HepG2 (cell line): Measurements from ENCODE around the gene LDAH. TPM values are rescaled to one million over a fixed set of nuclear protein-coding genes. Genes with fewer than 3 reads are reported as not detected.
A peak's percentile ranks its signal among the peaks of the same experiment; 100 is the strongest.

Experiments
- CBX5 ChIP-seq: sonication (generic); formaldehyde crosslinking; IDR thresholded peaks from 2 replicates; pipeline ENCODE4 v1.4.0; 2020; ENCODE audit warnings: missing genetic modification reagents, borderline replicate concordance
- NR2F2 ChIP-seq: IDR thresholded peaks from 2 replicates; pipeline ENCODE4 v1.6.1; 2012; ENCODE audit warnings: low read depth, inconsistent platforms, borderline replicate concordance
- SATB2 ChIP-seq: sonication (generic); formaldehyde crosslinking; IDR thresholded peaks from 2 replicates; pipeline ENCODE4 v1.5.0; 2020; ENCODE audit warnings: missing genetic modification reagents
- SRY ChIP-seq: sonication (generic); formaldehyde crosslinking; IDR thresholded peaks from 2 replicates; pipeline ENCODE4 v1.8.0; 2022; ENCODE audit warnings: mild to moderate bottlenecking, missing genetic modification reagents
- ZNF34 ChIP-seq: sonication (generic); formaldehyde crosslinking; IDR thresholded peaks from 2 replicates; pipeline ENCODE4 v1.4.0; 2020; ENCODE audit warnings: mild to moderate bottlenecking, missing genetic modification reagents, borderline replicate concordance
- ZNF530 ChIP-seq: sonication (generic); formaldehyde crosslinking; IDR thresholded peaks from 2 replicates; pipeline ENCODE4 v1.5.0; 2020; ENCODE audit warnings: low read depth, mild to moderate bottlenecking, missing genetic modification reagents
- polyA plus RNA-seq, 8 experiments: library from polyadenylated mRNA; depleted of rRNA in 3 of 8; stranded (reverse) in 7 of 8; unstranded in 1 of 8; fragments of >200 nt; fragmentation: Illumina TruSeq in 4 of 8; extraction: Trizol in 4 of 8; gene quantifications; 2 replicates each; pipeline versions ENCODE4 v1.2.1 to v1.2.3, GENCODE V29; 2011 to 2016; ENCODE audit warnings: low read depth in 4 of 8, missing spikeins in 1 of 8, mixed read lengths in 1 of 8; ENCODE audit not compliant: insufficient read depth in 1 of 8
- total RNA-seq, 5 experiments: library from RNA; depleted of rRNA; stranded (reverse); fragments of >200 nt; fragmentation: Illumina TruSeq; extraction: Trizol; gene quantifications; 2 replicates each; pipeline ENCODE4 v1.2.3, GENCODE V29; 2016; ENCODE audit warnings: low read depth in 1 of 5
- TF ChIP-seq, protein P1 (sequence below), 2 experiments: fragments of 450-650 bp in 1 of 2; sonication (generic) in 1 of 2; formaldehyde crosslinking in 1 of 2; IDR thresholded peaks; 2 replicates each; pipeline versions ENCODE4 v1.6.1 to v1.8.0; 2016 to 2022; ENCODE audit warnings: antibody characterized with exemption in 1 of 2, mild to moderate bottlenecking in 1 of 2, missing genetic modification reagents in 1 of 2
- TF ChIP-seq, protein P2 (sequence below): sonication (generic); formaldehyde crosslinking; IDR thresholded peaks from 2 replicates; pipeline ENCODE4 v1.5.0; 2020; ENCODE audit warnings: missing genetic modification reagents
- TF ChIP-seq, protein P3 (sequence below): sonication (generic); formaldehyde crosslinking; IDR thresholded peaks from 2 replicates; pipeline ENCODE4 v1.4.0; 2020; ENCODE audit warnings: missing genetic modification reagents, mild to moderate bottlenecking, borderline replicate concordance
- TF ChIP-seq, protein P4 (sequence below): fragments of 450-650 bp; IDR thresholded peaks from 2 replicates; pipeline ENCODE4 v1.6.1; 2017; ENCODE audit warnings: mild to moderate bottlenecking
- TF ChIP-seq, protein P5 (sequence below): sonication (generic); formaldehyde crosslinking; IDR thresholded peaks from 2 replicates; pipeline ENCODE4 v1.4.0; 2020; ENCODE audit warnings: mild to moderate bottlenecking, missing genetic modification reagents

Gene LDAH
- total and polyA plus RNA-seq, 2 of the 13 experiments (the other 11 are each of a cell fraction or from before 2014, with no cell fraction given): 28.8 to 46.2 TPM

DNA sequence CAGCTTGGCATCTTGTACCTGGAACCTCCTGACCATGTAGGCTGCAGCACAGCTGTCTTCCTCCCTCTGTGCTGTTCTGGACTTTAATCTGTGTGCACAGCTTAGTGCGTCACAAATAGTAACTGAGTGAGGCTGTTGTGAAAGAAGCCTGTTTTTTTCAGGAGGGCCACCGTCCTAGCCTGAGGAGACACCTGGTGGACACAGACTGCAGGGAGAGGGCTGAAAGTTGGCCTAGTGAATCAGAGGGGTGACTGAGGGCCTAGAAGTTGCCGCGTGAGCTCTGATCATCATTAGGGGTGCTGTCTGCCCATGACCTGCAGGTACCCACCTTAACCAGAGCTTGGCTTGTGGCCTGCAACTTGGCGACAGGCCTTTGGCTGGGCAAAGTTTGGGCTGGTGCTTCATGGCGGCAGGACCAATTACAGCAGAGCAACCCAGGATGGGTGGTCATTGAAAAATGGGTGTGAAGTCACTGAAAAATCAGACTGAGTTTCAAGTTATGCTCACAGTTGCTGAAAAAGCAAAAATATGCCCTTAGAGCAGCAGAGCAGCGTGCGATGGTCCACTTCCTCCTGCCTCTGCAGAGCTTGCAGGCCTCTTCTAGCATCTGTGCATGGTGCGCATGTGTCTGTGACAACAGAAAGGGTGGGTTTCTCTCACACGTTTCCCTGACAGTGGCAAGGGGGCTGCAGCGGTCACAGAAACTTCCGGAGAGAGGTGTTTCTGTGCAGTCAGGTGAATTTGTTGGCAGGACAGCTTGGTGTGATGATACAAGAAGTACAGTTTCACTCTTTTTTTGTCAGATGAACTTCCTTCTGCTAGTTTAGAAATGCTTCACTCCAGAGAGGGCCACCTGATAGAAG is 146.3 kb downstream of the LDAH start (continued):
- TF ChIP-seq NR2F2: peak; percentile 68; the same call in 1 of the 2 replicates
- TF ChIP-seq, protein P1, sequence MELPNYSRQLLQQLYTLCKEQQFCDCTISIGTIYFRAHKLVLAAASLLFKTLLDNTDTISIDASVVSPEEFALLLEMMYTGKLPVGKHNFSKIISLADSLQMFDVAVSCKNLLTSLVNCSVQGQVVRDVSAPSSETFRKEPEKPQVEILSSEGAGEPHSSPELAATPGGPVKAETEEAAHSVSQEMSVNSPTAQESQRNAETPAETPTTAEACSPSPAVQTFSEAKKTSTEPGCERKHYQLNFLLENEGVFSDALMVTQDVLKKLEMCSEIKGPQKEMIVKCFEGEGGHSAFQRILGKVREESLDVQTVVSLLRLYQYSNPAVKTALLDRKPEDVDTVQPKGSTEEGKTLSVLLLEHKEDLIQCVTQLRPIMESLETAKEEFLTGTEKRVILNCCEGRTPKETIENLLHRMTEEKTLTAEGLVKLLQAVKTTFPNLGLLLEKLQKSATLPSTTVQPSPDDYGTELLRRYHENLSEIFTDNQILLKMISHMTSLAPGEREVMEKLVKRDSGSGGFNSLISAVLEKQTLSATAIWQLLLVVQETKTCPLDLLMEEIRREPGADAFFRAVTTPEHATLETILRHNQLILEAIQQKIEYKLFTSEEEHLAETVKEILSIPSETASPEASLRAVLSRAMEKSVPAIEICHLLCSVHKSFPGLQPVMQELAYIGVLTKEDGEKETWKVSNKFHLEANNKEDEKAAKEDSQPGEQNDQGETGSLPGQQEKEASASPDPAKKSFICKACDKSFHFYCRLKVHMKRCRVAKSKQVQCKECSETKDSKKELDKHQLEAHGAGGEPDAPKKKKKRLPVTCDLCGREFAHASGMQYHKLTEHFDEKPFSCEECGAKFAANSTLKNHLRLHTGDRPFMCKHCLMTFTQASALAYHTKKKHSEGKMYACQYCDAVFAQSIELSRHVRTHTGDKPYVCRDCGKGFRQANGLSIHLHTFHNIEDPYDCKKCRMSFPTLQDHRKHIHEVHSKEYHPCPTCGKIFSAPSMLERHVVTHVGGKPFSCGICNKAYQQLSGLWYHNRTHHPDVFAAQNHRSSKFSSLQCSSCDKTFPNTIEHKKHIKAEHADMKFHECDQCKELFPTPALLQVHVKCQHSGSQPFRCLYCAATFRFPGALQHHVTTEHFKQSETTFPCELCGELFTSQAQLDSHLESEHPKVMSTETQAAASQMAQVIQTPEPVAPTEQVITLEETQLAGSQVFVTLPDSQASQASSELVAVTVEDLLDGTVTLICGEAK (IDR thresholded peaks at IDR 0.05): no peak
- TF ChIP-seq, protein P1 (CRISPR knock-in tag; IDR thresholded peaks at IDR 0.05): peak; percentile 57
- TF ChIP-seq, protein P2, sequence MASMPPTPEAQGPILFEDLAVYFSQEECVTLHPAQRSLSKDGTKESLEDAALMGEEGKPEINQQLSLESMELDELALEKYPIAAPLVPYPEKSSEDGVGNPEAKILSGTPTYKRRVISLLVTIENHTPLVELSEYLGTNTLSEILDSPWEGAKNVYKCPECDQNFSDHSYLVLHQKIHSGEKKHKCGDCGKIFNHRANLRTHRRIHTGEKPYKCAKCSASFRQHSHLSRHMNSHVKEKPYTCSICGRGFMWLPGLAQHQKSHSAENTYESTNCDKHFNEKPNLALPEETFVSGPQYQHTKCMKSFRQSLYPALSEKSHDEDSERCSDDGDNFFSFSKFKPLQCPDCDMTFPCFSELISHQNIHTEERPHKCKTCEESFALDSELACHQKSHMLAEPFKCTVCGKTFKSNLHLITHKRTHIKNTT (CRISPR knock-in tag): no peak
- no peak for TF ChIP-seq ZNF530
- peak; percentile 81 for TF ChIP-seq CBX5 (CRISPR knock-in tag)
- peak; percentile 41; the same call in 1 of the 2 replicates for TF ChIP-seq SRY (CRISPR knock-in tag)
- TF ChIP-seq, protein P3, sequence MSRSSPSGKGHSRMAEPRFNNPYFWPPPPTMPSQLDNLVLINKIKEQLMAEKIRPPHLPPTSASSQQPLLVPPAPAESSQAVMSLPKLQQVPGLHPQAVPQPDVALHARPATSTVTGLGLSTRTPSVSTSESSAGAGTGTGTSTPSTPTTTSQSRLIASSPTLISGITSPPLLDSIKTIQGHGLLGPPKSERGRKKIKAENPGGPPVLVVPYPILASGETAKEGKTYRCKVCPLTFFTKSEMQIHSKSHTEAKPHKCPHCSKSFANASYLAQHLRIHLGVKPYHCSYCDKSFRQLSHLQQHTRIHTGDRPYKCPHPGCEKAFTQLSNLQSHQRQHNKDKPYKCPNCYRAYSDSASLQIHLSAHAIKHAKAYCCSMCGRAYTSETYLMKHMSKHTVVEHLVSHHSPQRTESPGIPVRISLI: peak; percentile 100
- TF ChIP-seq ZNF34 (CRISPR knock-in tag): peak; percentile 88
- TF ChIP-seq SATB2: no peak
- TF ChIP-seq, protein P4, sequence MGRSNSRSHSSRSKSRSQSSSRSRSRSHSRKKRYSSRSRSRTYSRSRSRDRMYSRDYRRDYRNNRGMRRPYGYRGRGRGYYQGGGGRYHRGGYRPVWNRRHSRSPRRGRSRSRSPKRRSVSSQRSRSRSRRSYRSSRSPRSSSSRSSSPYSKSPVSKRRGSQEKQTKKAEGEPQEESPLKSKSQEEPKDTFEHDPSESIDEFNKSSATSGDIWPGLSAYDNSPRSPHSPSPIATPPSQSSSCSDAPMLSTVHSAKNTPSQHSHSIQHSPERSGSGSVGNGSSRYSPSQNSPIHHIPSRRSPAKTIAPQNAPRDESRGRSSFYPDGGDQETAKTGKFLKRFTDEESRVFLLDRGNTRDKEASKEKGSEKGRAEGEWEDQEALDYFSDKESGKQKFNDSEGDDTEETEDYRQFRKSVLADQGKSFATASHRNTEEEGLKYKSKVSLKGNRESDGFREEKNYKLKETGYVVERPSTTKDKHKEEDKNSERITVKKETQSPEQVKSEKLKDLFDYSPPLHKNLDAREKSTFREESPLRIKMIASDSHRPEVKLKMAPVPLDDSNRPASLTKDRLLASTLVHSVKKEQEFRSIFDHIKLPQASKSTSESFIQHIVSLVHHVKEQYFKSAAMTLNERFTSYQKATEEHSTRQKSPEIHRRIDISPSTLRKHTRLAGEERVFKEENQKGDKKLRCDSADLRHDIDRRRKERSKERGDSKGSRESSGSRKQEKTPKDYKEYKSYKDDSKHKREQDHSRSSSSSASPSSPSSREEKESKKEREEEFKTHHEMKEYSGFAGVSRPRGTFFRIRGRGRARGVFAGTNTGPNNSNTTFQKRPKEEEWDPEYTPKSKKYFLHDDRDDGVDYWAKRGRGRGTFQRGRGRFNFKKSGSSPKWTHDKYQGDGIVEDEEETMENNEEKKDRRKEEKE: no peak
- TF ChIP-seq, protein P5, sequence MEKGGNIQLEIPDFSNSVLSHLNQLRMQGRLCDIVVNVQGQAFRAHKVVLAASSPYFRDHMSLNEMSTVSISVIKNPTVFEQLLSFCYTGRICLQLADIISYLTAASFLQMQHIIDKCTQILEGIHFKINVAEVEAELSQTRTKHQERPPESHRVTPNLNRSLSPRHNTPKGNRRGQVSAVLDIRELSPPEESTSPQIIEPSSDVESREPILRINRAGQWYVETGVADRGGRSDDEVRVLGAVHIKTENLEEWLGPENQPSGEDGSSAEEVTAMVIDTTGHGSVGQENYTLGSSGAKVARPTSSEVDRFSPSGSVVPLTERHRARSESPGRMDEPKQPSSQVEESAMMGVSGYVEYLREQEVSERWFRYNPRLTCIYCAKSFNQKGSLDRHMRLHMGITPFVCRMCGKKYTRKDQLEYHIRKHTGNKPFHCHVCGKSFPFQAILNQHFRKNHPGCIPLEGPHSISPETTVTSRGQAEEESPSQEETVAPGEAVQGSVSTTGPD (CRISPR knock-in tag): no peak
